Stomach smooth muscle (tissue), 2 donors: ENCODE data around the gene SIGMAR1.

Experiments used
- H3K27ac ChIP-seq: one replicate; pipeline ENCODE4 v1.7.0; 2013; ENCODE audit warnings: mild to moderate bottlenecking, low read length, inconsistent platforms
- H3K27me3 ChIP-seq, 2 donors: one replicate each; pipeline ENCODE4 v1.7.0; 2013; ENCODE audit warnings: low read length in 2 of 2; ENCODE audit not compliant: insufficient read depth in 2 of 2, control insufficient read depth in 1 of 2
- H3K36me3 ChIP-seq, 2 donors: one replicate each; pipeline ENCODE4 v1.7.0; 2013; ENCODE audit warnings: low read length in 2 of 2; ENCODE audit not compliant: control insufficient read depth in 2 of 2, insufficient read depth in 2 of 2
- H3K4me1 ChIP-seq: one replicate; pipeline ENCODE4 v1.7.0; 2013; ENCODE audit warnings: low read length; ENCODE audit not compliant: control insufficient read depth, insufficient read depth
- H3K4me3 ChIP-seq, 2 donors: one replicate each; pipeline ENCODE4 v1.7.0; 2013; ENCODE audit warnings: low read length in 2 of 2
- H3K9ac ChIP-seq, 2 donors: one replicate each; pipeline ENCODE4 v1.7.0; 2013; ENCODE audit warnings: low read length in 2 of 2, mild to moderate bottlenecking in 1 of 2
- H3K9me3 ChIP-seq, 2 donors: one replicate each; pipeline ENCODE4 v1.7.0; 2013; ENCODE audit warnings: low read length in 2 of 2; ENCODE audit not compliant: control insufficient read depth in 2 of 2
- donor health status: healthy.
- donor health status: Pancreatic carcinoma.

The SIGMAR1 gene

GRCh38 chr9:34588671-34589635 lies 48.6 kb downstream of the SIGMAR1 start:
- no peak overlapping the region for H3K27ac ChIP-seq
- H3K27me3 ChIP-seq = peaks cover 50 to 56% of the 10 kb centered on the region in 2 donors
- H3K4me1 ChIP-seq = peaks cover 44% of the 10 kb centered on the region

DNA sequence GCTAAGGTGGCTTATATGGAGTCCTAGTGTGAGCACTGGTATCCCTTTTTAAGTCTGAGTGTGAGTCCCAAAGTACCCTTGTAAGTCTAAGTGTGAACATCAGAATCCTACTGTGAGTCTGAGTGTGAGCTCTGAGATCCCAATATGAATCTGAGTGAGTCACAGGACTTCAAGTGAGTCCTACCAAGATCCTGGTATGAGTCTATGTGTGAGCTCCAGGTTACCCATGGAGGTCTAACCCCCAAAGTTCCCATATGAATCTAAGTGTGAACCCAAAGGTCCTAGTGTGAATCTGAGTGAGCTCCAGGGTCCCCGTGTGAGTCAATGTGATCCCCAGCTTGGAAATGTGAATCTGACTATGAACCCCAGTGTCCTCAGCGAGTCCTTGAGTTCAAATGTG lies 50.3 kb downstream of the SIGMAR1 start:
- no peaks in the 10 kb centered on the region for H3K9me3 ChIP-seq
- no peak overlapping the region for H3K27ac ChIP-seq
- H3K9ac ChIP-seq = no peak overlapping the region
- H3K4me3 ChIP-seq = no peak overlapping the region
- H3K4me1 ChIP-seq = peaks cover 30% of the 10 kb centered on the region
- peaks cover 55 to 56% of the 10 kb centered on the region in 2 donors for H3K27me3 ChIP-seq
- H3K36me3 ChIP-seq = no peaks in the 10 kb centered on the region

More at GRCh38 chr9:34588671-34589635, 48.6 kb downstream of the SIGMAR1 start:
- no peaks in the 10 kb centered on the region for H3K36me3 ChIP-seq
- peak overlapping the region; percentile 47 to 73 for H3K4me3 ChIP-seq
- H3K9ac ChIP-seq = no peak overlapping the region
- no peaks in the 10 kb centered on the region for H3K9me3 ChIP-seq

- Histone ChIP-seq H3K4me1 (peaks cover 22% of the 10 kb centered on the region), H3K4me3 (no peak overlapping the region), H3K27me3 (peaks cover 58% of the 10 kb centered on the region in 2 donors), H3K36me3 (no peaks in the 10 kb centered on the region), H3K9me3 (no peaks in the 10 kb centered on the region), H3K27ac (no peak overlapping the region), H3K9ac (no peak overlapping the region)
Measured at GRCh38 chr9:34585946-34586669, 51.5 kb downstream of the SIGMAR1 start.

- H3K36me3 ChIP-seq = no peaks in the 10 kb centered on the region
- no peak overlapping the region for H3K4me3 ChIP-seq
- no peak overlapping the region for H3K9ac ChIP-seq
- no peak overlapping the region for H3K27ac ChIP-seq
- peaks cover 14% of the 10 kb centered on the region for H3K4me1 ChIP-seq
- peaks cover 65% of the 10 kb centered on the region in 2 donors for H3K27me3 ChIP-seq
- H3K9me3 ChIP-seq = no peaks in the 10 kb centered on the region
Measured at GRCh38 chr9:34584970-34585369, 52.6 kb downstream of the SIGMAR1 start.
